ENCODE results near the gene ROR1. TPM values are rescaled to one million over a fixed set of nuclear protein-coding genes. Genes with fewer than 3 reads are reported as not detected.

The ROR1 gene
- total RNA-seq, 2 experiments from 2014 or later: not detected

DNA sequence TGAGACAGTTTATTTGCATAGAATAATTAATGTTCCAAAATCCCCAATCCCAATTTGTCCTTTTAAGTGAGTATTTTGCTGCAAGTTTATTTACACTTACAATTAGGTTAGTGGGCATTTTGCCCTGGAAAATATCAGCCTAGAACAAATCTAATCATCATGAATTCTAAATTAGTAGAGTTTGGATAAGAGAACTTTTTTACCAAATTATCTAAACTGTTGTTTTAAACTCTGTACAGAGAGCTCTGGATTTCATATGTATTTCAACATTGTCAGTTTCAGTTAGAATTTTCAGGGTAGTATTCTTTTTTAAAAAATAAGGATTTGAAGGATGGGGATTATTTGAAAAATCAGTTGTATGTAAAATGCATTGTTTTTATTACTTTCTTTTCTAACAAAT lies 401.8 kb downstream of the ROR1 start:
- peaks cover 6% of the 10 kb centered on the region for H3K4me1 Mint-ChIP-seq (ENCODE audit: low read depth)
- H3K9me3 Mint-ChIP-seq (ENCODE audit: insufficient read depth): no peaks in the 10 kb centered on the region
- POLR2A ChIA-PET: no interaction called here
- ATAC-seq: no peak
- H3K27me3 Mint-ChIP-seq (ENCODE audit: low read depth): peaks cover 9% of the 10 kb centered on the region
- no peak overlapping the region for H3K27ac Mint-ChIP-seq
- no peak overlapping the region for H3K4me3 Mint-ChIP-seq
- no peak for DNase-seq
- H3K36me3 Mint-ChIP-seq (ENCODE audit: low read depth): no peaks in the 10 kb centered on the region
- CTCF ChIA-PET: interaction anchor here (0.8 kb wide), 1 partner anchor 38 kb away, joined by 4 read pairs; no protein-coding TSS in a partner anchor

DNA sequence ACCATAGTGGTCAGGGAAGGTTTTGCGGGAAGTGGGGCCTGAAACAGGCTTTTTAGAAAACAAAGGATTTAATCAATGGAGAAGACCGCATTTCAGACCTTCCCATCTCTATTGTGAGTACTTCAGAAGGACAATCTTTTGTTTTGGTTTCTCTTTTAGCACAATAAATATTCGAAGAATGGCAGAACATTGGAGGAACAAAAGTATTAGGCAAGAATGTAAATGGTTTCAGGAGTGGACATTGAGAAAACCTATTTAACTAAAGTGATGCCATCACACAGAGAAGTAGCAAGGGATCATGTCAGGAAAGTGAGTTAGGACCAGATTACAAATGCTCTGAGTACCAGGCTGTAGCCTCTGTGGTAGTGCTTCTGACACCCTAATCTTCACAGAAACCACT lies 402.8 kb downstream of the ROR1 start:
- Mint-ChIP-seq H3K27me3 (ENCODE audit: low read depth) (peaks cover 7% of the 10 kb centered on the region), H3K4me3 (no peak overlapping the region), H3K9me3 (ENCODE audit: insufficient read depth) (no peaks in the 10 kb centered on the region), H3K36me3 (ENCODE audit: low read depth) (no peaks in the 10 kb centered on the region), H3K27ac (no peak overlapping the region), H3K4me1 (ENCODE audit: low read depth) (peaks cover 5% of the 10 kb centered on the region)
- ChIA-PET CTCF (no interaction called here), POLR2A (no interaction called here)
- DNase-seq (no peak), ATAC-seq (no peak)

DNA sequence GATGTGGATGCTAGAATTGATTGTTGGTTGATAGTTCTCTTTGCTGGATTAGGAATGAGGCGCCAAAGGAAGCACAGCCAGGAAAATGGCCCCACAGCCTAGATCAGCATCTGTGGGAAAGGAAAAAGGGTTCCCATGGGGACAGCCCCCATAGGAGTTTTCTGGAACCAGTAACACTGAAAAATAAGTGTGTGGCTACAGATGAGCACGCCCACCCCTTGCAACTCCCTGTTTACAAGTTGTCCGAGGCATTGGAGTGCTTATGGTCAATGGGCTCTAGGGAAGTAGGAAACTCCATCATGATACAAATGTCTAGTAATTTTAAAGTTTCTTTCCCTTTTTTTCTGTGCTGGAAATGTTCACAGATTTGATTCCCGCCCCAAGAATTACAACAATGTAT lies 405.8 kb downstream of the ROR1 start:
- Mint-ChIP-seq H3K36me3 (ENCODE audit: low read depth) (no peaks in the 10 kb centered on the region), H3K4me3 (no peak overlapping the region), H3K27ac (no peak overlapping the region), H3K4me1 (ENCODE audit: low read depth) (no peaks in the 10 kb centered on the region), H3K9me3 (ENCODE audit: insufficient read depth) (no peaks in the 10 kb centered on the region), H3K27me3 (ENCODE audit: low read depth) (peaks cover 5% of the 10 kb centered on the region)
- no peak for DNase-seq
- ChIA-PET POLR2A (no interaction called here), CTCF (no interaction called here)
- ATAC-seq: no peak

DNA sequence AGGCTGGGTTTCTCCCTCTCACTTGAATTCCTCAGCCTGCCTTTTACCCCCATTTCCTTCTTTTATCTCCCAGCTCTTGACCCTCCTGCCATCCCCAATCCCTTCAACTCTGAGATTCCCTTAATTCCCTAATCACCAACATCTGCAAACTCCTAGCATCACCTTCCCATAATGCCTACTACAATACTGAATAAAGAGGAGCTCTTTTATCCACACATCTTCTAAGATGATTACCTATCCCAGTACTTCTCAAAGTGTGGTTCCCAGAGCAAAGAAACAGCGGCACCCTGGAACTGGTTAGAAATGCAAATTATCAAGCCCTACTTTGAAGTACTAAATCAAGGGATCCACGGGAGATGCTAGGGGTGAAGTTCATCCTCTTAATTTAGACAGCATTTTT lies 408.4 kb downstream of the ROR1 start:
- no peaks in the 10 kb centered on the region for H3K4me1 Mint-ChIP-seq (ENCODE audit: low read depth)
- no peaks in the 10 kb centered on the region for H3K36me3 Mint-ChIP-seq (ENCODE audit: low read depth)
- ATAC-seq (no peak), DNase-seq (no peak)
- POLR2A ChIA-PET: no interaction called here
- H3K9me3 Mint-ChIP-seq (ENCODE audit: insufficient read depth): no peaks in the 10 kb centered on the region
- H3K27ac Mint-ChIP-seq: no peak overlapping the region
- CTCF ChIA-PET: no interaction called here
- H3K27me3 Mint-ChIP-seq (ENCODE audit: low read depth): peaks cover 5% of the 10 kb centered on the region
- no peak overlapping the region for H3K4me3 Mint-ChIP-seq

DNA sequence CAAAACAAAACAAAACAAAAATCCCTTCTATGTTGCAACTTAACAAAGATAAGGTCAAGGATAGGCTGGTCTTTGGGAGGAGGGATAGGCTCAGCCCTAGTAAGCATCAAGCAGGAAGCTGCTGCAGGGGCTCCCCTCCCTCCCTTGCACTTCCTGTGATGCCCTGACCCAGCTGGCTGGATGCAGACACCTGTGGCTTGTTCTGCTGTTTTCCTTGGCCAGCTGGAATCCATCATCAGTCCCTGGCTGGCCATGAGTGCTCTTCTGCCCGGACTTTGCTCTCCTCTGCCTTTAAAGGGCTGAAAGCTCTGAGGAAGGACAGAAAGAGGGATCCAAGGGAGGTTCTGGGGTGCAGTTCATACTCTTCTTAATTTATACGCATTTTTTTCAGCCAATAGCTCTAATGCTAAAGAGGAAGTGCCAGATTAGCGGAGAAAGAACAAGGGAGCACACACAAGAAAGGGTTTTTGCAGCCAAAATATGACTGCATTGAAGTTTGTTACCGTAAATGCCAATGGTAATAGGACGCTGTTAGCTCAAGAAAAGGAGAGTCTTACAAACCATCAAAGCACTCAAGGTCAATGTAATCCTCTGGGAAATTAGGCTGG lies 409.7 kb downstream of the ROR1 start:
- no peak for DNase-seq
- Mint-ChIP-seq H3K36me3 (ENCODE audit: low read depth) (no peaks in the 10 kb centered on the region), H3K4me1 (ENCODE audit: low read depth) (no peaks in the 10 kb centered on the region), H3K27me3 (ENCODE audit: low read depth) (peaks cover 5% of the 10 kb centered on the region), H3K4me3 (no peak overlapping the region), H3K9me3 (ENCODE audit: insufficient read depth) (no peaks in the 10 kb centered on the region), H3K27ac (no peak overlapping the region)
- ATAC-seq: no peak
- ChIA-PET POLR2A (no interaction called here), CTCF (interaction anchor here (2.1 kb wide), 1 partner anchor 46 kb away, joined by 5 read pairs; no protein-coding TSS in a partner anchor)

DNA sequence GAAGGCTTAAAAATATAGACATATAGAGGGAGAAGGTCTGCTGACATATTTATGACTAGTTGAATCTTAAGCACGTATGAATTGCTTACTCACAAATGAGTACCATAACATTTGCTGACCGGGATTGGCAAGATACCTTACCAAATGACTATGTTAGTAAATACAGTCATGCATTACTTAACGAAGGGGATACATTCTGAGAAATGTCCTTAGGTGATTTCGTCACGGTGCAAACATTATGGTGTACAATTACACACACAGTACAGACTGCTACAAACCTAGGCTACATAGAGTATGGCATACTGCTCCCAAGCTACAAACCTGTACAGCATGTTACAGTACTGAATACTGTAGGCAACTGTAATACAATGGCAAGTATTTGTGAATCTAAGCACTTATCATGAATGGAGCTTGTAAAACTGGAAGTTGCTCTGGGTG lies 410.2 kb downstream of the ROR1 start:
- POLR2A ChIA-PET: no interaction called here
- H3K27ac Mint-ChIP-seq: no peak overlapping the region
- no peak for ATAC-seq
- no peak overlapping the region for H3K4me3 Mint-ChIP-seq
- no peaks in the 10 kb centered on the region for H3K4me1 Mint-ChIP-seq (ENCODE audit: low read depth)
- peaks cover 5% of the 10 kb centered on the region for H3K27me3 Mint-ChIP-seq (ENCODE audit: low read depth)
- no peak for DNase-seq
- CTCF ChIA-PET: interaction anchor here (2.1 kb wide), 1 partner anchor 47 kb away, joined by 5 read pairs; no protein-coding TSS in a partner anchor
- H3K36me3 Mint-ChIP-seq (ENCODE audit: low read depth): no peaks in the 10 kb centered on the region
- no peaks in the 10 kb centered on the region for H3K9me3 Mint-ChIP-seq (ENCODE audit: insufficient read depth)

DNA sequence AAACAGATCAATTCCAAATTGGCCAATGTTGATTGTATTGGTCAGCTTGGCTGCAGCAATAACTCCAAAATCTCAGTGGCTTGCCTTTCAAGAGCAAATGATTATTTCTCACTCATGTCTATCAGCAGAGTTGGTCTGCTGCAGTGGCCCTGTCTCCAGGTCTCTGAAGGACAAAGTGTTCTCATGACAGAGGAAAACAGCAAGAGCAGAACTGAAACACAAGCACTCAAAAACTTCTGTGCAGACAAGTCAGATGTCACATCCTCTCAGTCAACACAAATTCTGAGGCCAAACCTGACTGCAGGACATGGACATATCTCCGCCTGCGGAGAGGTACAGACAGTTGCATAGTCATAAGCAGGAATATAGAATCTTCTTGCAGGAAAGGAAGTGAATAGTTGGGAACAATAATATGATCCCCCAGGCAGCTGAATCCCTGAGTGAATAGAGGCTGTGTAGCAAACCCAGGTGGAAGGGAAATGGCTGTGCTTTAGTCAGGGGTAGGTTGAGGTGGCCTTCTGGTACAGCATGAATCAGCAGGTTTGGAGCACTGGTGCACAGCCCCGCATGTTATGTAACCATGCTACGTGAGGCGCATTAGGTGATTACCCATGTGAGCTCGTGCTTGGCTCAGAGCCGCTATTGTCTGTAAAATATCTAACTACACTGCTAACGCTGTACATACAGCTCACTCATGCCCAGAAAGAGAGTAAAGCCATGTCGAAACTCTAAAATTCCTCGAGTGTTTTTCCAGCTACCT lies 412.5 kb downstream of the ROR1 start:
- CTCF ChIA-PET: no interaction called here
- DNase-seq: no peak
- Mint-ChIP-seq H3K27ac (no peak overlapping the region), H3K9me3 (ENCODE audit: insufficient read depth) (no peaks in the 10 kb centered on the region), H3K27me3 (ENCODE audit: low read depth) (peaks cover 5% of the 10 kb centered on the region), H3K36me3 (ENCODE audit: low read depth) (no peaks in the 10 kb centered on the region), H3K4me1 (ENCODE audit: low read depth) (no peaks in the 10 kb centered on the region), H3K4me3 (no peak overlapping the region)
- ATAC-seq: no peak
- POLR2A ChIA-PET: no interaction called here

DNA sequence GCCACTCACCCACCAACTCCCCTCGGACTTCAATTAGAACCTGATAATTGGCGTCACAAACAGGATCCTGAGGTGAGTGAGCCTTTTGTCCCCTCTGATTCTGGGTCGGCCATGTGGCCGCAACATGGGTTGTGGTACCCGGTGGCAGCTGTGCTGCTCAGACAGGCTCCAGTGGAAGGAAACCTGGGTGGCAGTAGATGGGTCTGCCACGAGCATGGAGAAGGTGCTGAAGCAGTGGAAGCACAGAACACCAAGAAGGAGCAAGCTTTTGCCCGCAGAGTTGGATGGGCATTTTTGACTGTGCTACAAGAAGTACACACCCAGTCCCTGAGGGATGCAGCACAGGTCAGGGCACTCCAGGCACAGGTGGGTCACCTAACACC lies 413.1 kb downstream of the ROR1 start:
- H3K27me3 Mint-ChIP-seq (ENCODE audit: low read depth): peaks cover 4% of the 10 kb centered on the region
- H3K4me1 Mint-ChIP-seq (ENCODE audit: low read depth): no peaks in the 10 kb centered on the region
- no peak overlapping the region for H3K4me3 Mint-ChIP-seq
- H3K36me3 Mint-ChIP-seq (ENCODE audit: low read depth): no peaks in the 10 kb centered on the region
- ChIA-PET CTCF (no interaction called here), POLR2A (no interaction called here)
- no peak for DNase-seq
- H3K9me3 Mint-ChIP-seq (ENCODE audit: insufficient read depth): no peaks in the 10 kb centered on the region
- ATAC-seq: no peak
- no peak overlapping the region for H3K27ac Mint-ChIP-seq

DNA sequence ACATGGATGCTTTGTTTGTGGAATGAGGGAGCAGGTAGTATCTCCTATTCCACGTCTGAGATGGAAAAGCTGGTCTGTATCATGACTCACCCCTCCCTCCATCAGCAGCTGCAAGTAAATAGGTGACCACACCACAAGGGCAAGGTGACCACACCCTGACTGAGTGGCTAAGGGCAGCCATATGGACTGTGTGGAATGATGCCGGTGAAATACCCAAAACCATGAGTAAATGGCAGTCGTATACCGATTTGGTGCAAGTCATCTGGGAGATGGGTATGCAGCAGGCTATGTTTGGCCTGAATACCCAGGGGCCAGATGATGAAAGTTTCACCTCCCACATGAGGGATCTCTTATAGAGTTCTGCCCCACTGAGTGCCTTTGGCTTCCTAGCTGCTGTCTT lies 413.8 kb downstream of the ROR1 start:
- no peak for ATAC-seq
- DNase-seq: no peak
- ChIA-PET POLR2A (no interaction called here), CTCF (no interaction called here)
- no peaks in the 10 kb centered on the region for H3K9me3 Mint-ChIP-seq (ENCODE audit: insufficient read depth)
- H3K36me3 Mint-ChIP-seq (ENCODE audit: low read depth): no peaks in the 10 kb centered on the region
- no peak overlapping the region for H3K27ac Mint-ChIP-seq
- H3K4me3 Mint-ChIP-seq: no peak overlapping the region
- H3K27me3 Mint-ChIP-seq (ENCODE audit: low read depth): no peaks in the 10 kb centered on the region
- H3K4me1 Mint-ChIP-seq (ENCODE audit: low read depth): no peaks in the 10 kb centered on the region

DNA sequence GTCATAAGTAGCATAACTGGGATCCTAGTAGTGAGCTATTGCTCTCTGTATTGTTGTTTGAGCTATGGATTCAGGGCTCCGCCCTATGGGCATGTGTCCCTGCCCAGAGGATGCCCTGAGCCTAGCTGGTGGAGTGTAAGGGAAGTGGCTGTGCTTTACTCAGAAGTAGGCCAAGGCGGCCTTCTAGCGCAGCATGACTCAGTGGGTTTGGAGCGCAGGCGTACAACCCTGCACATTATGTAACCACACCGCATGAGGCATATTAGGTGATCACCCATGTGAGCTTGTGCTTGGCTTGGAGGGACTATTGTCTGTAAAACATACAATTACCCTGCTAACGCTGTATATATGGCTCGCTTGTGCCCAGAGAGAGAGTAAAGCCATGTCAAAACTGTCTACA lies 418.5 kb downstream of the ROR1 start:
- CTCF ChIA-PET: no interaction called here

DNA sequence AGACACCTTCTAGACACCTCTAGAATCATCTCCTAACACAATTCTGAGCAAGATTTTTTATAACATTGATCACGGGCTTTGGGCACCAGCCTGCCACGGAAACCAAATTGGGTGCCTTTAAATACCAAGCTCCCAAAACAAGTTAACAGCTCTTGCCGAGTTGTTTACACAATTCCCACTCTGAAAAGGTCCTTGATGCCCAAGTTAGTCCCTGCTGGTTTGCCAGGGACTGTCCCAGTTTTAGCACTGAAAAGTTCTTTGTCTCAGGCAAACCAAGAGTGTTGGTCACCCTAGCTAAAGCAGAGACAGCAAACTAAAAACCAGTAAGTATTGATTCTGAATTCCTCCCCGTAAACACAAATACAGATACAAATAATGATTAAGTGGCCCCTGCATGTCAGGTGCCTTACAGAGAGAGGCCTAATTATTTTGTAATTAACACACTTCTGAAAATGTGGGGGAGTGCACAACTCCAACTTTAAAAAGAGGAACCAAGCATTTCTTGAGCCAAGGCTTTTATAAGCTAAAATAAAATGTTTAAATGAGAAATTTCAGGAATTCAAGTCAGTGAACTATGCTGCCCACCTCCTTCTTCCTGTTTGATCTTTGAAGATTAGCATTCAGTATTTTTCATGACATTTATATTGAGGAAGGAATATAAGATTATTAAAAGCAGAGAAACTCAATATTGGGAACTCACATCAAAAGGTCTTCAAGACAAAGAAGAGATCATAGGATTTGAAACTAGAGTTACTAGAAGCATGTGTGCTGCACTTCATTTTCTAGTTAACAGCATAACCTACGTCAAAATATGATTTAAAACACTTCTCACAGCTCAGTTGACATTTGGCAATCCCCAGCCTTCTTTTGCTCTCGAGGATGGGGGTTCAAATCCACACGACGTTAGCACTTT lies 420.6 kb downstream of the ROR1 start:
- no peaks in the 10 kb centered on the region for H3K27me3 Mint-ChIP-seq (ENCODE audit: low read depth)
- H3K4me1 Mint-ChIP-seq (ENCODE audit: low read depth): no peaks in the 10 kb centered on the region
- no peak overlapping the region for H3K4me3 Mint-ChIP-seq
- CTCF ChIA-PET: no interaction called here
- DNase-seq (no peak), ATAC-seq (no peak)
- H3K9me3 Mint-ChIP-seq (ENCODE audit: insufficient read depth): no peaks in the 10 kb centered on the region
- no peaks in the 10 kb centered on the region for H3K36me3 Mint-ChIP-seq (ENCODE audit: low read depth)
- H3K27ac Mint-ChIP-seq: no peak overlapping the region
- POLR2A ChIA-PET: no interaction called here

More for the DNA sequence above, 418.5 kb downstream of the ROR1 start:
- Mint-ChIP-seq H3K4me3 (no peak overlapping the region), H3K9me3 (ENCODE audit: insufficient read depth) (no peaks in the 10 kb centered on the region), H3K27me3 (ENCODE audit: low read depth) (no peaks in the 10 kb centered on the region), H3K36me3 (ENCODE audit: low read depth) (no peaks in the 10 kb centered on the region), H3K4me1 (ENCODE audit: low read depth) (no peaks in the 10 kb centered on the region), H3K27ac (no peak overlapping the region)
- no peak for DNase-seq
- ATAC-seq: no peak
- POLR2A ChIA-PET: no interaction called here

DNA sequence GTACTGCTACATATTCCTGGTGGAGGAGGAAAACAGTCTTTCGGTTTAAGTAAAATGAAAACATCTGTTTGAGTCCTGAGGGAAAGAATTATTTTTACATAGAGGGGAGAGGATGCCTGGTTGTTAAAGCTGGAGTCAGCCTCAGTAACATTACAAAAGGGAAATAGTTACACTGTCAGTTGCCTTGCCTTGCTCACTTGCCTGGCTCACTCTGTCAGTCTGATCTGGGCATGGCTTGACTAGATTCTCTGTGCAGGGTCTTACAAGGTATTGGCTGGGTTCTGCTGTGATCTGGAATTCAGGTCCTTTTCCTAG lies 421.2 kb downstream of the ROR1 start:
- H3K27ac Mint-ChIP-seq: no peak overlapping the region
- no peak overlapping the region for H3K4me3 Mint-ChIP-seq
- ATAC-seq (no peak), DNase-seq (no peak)
- H3K36me3 Mint-ChIP-seq (ENCODE audit: low read depth): no peaks in the 10 kb centered on the region
- ChIA-PET CTCF (no interaction called here), POLR2A (no interaction called here)
- no peaks in the 10 kb centered on the region for H3K4me1 Mint-ChIP-seq (ENCODE audit: low read depth)
- H3K27me3 Mint-ChIP-seq (ENCODE audit: low read depth): no peaks in the 10 kb centered on the region
- no peaks in the 10 kb centered on the region for H3K9me3 Mint-ChIP-seq (ENCODE audit: insufficient read depth)

Measured in activated CD8-positive, alpha-beta T cell treated with anti-CD3 and anti-CD28 coated beads, Interleukin-2, amount 10 ng/mL, durations not matched to agents 7 days and 5 days (primary cell).